ENCODE measurements around the gene LMAN2.

DNA sequence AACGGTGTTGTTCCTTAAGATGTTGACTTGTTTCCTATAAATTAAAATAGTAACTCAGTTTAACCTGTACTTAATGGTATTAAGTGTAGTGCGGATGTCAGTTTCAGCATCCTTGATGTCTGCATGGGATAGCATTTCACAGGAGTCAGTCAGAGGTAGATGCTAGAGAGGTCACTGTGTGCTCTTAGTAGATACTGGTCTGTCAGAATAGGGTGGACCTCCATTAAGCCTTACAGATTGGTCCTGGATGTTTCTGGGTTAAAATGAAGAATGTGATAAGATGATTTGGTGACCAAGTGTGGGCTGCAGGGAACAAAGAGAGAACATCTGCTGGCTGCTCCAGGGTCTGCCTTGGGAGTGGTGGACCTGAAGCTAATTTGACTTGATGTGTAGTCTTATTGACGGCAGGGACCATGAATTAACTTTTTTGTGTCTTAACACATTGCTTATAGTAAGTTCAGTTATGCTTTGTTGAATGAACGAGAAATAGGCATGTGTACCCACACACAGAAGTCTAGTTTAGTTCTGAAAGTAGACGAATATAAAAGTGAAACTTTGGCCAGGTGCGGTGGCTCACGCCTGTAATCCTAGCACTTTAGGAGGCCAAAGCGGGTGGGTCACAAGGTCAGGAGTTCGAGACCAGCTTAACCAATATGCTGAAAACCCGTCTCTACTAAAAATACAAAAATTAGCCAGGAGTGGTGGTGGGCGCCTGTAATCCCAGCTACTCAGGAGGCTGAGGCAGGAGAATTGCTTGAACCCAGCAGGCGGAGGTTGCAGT lies 60.5 kb downstream of the LMAN2 start:
- TF ChIP-seq, protein P1, sequence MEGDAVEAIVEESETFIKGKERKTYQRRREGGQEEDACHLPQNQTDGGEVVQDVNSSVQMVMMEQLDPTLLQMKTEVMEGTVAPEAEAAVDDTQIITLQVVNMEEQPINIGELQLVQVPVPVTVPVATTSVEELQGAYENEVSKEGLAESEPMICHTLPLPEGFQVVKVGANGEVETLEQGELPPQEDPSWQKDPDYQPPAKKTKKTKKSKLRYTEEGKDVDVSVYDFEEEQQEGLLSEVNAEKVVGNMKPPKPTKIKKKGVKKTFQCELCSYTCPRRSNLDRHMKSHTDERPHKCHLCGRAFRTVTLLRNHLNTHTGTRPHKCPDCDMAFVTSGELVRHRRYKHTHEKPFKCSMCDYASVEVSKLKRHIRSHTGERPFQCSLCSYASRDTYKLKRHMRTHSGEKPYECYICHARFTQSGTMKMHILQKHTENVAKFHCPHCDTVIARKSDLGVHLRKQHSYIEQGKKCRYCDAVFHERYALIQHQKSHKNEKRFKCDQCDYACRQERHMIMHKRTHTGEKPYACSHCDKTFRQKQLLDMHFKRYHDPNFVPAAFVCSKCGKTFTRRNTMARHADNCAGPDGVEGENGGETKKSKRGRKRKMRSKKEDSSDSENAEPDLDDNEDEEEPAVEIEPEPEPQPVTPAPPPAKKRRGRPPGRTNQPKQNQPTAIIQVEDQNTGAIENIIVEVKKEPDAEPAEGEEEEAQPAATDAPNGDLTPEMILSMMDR (IDR thresholded peaks at IDR 0.05): no peak
- no peak for TF ChIP-seq POLR2AphosphoS5 (IDR thresholded peaks at IDR 0.05)
- TF ChIP-seq POLR2A (IDR thresholded peaks at IDR 0.05): no peak
- no peak for TF ChIP-seq EP300 (IDR thresholded peaks at IDR 0.05; ENCODE audit: low read depth)

Data from transverse colon (tissue), 4 donors.